ENCODE data around the gene RAB44. TPM values are rescaled to one million over a fixed set of nuclear protein-coding genes. Genes with fewer than 3 reads are reported as not detected.

RAB44 gene
- total RNA-seq, 2 donors from 2014 or later, result 0.14 to 0.45 TPM

- no peaks in the 10 kb centered on the region for H3K9me3 ChIP-seq
- no peak for TF ChIP-seq POLR2A (IDR thresholded peaks at IDR 0.05)
- no peak for TF ChIP-seq POLR2AphosphoS5 (IDR thresholded peaks at IDR 0.05)
- TF ChIP-seq CTCF (IDR thresholded peaks at IDR 0.05), result no peak
- no peaks in the 10 kb centered on the region for H3K27me3 ChIP-seq (replicated peaks; ENCODE audit: insufficient read depth)
- WGBS, result 82% methylated on average over 11 of the region's 11 CpGs
- intact Hi-C loops (cut with DNase I), result no loop called here
- no peak overlapping the region for H3K4me3 ChIP-seq
- H3K27ac ChIP-seq, result no peak overlapping the region
- DNase-seq (ENCODE audit: low spot score), result no peak
- H3K36me3 ChIP-seq, result no peaks in the 10 kb centered on the region
- H3K4me1 ChIP-seq (replicated peaks), result no peaks in the 10 kb centered on the region
Measured at GRCh38 chr6:36728289-36729160, 30.9 kb downstream of the RAB44 start.

DNA sequence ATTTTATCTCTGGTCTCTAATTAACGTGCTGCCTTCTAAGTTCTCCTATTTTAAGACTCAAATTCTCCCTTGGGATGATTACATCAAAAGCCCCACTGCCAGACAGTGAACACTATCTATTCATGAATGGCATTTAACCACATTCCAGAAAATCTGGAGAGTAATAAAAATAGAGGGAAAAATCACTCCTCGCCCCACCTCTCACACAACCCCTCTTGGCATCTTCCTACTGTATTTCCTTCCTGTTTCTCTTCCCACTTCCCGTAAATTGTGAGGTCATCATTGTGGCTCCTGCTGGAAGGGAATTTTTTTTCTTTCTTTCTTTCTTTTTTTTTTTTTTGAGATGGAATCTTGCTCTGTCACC lies 31.5 kb downstream of the RAB44 start:
- WGBS, result 47% methylated on average over 3 of the region's 3 CpGs
- no peak for TF ChIP-seq CTCF (IDR thresholded peaks at IDR 0.05)
- no peak for TF ChIP-seq POLR2A (IDR thresholded peaks at IDR 0.05)
- TF ChIP-seq POLR2AphosphoS5 (IDR thresholded peaks at IDR 0.05), result no peak
- Histone ChIP-seq H3K9me3 (no peaks in the 10 kb centered on the region), H3K36me3 (no peaks in the 10 kb centered on the region), H3K4me1 (replicated peaks) (no peaks in the 10 kb centered on the region), H3K27me3 (replicated peaks; ENCODE audit: insufficient read depth) (no peaks in the 10 kb centered on the region), H3K27ac (no peak overlapping the region), H3K4me3 (no peak overlapping the region)
- DNase-seq (ENCODE audit: low spot score), result no peak
- intact Hi-C loops (cut with DNase I), result no loop called here

DNA sequence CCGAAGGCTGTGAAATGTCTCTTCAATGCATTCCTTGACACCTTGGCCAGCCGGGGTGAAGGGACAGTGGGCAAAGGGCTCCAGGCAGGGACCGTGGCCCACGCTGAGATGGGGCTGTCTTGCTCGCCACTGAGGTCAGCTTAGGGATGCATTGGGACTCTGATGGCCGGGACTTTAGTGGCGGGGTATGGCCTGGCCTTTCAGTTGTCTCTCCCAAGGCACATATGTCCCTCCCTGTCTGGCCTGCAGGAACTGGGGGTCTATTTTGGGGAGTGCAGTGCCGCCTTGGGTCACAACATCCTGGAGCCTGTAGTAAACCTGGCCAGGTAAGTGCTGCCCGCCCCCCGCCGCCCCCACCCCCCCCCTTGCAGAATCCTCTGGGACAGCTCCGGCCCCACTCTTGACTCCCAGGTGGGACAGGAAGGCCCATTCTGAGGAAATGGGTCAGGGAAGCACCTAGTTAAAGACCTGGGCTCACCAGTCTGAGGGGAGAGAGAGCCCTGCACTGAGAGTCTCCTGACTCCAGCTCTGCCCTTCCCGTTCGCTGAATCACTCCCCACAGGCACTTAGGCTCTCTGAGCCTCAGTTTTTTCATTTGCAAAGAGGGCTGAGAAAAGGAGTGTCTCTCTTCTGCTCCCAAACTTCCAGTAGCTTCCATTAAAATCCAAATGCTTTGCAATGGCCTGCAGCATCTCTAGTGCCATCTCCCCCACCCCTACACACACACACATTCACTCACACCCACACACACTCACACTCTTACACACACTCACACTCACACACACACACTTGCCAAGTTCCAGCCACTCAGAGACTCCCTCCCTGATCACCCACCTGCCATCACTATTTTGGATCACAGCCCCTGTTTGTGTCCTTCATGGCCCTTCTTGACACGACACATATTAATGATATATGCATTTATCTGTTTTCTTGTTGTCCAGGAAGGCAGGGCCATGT lies 33.1 kb downstream of the RAB44 start:
- no peaks in the 10 kb centered on the region for H3K27me3 ChIP-seq (replicated peaks; ENCODE audit: insufficient read depth)
- DNase-seq (ENCODE audit: low spot score), result no peak
- 88% methylated on average over 15 of the region's 15 CpGs for WGBS
- TF ChIP-seq POLR2AphosphoS5 (IDR thresholded peaks at IDR 0.05) (no peak), CTCF (IDR thresholded peaks at IDR 0.05) (no peak), POLR2A (IDR thresholded peaks at IDR 0.05) (no peak)
- intact Hi-C loops (cut with DNase I), result no loop called here
- no peak overlapping the region for H3K27ac ChIP-seq
- no peak overlapping the region for H3K4me3 ChIP-seq
- peaks cover 7% of the 10 kb centered on the region for H3K4me1 ChIP-seq (replicated peaks)
- no peaks in the 10 kb centered on the region for H3K36me3 ChIP-seq
- H3K9me3 ChIP-seq, result no peaks in the 10 kb centered on the region

DNA sequence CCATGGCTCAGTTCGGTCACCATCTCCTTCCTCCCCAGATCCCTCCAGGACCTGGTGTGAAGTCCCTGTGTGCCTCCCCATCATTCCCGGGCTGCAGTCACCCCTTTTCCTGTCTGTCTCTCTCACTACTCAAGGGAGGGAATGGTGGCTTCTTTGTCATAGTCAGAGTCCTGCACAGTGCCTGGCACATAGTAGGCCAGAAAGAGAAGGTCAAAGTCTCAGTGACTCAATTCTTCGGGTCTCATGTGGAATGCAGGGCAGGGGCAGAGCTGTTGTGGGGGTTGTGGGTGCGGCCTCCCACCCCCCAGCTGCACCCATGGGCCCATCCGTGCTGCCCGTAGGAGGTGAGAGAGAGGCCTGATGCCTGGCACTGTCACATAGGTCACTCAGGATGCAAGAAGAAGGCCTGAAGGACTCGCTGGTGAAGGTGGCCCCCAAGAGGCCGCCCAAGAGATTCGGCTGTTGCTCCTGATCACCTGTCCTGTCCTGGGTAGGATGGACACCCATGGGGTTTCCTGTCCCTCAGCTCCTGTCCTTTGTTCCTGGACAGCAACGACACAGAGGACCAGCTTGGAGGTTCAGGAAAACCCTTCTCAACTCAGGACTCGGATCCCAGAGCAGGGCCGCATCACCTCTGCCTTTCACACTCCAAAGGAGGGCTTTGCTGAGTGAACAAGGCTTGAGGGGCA lies 34.1 kb downstream of the RAB44 start:
- H3K27me3 ChIP-seq (replicated peaks; ENCODE audit: insufficient read depth), result no peaks in the 10 kb centered on the region
- H3K4me3 ChIP-seq, result no peak overlapping the region
- TF ChIP-seq POLR2A (IDR thresholded peaks at IDR 0.05) (no peak), CTCF (IDR thresholded peaks at IDR 0.05) (no peak), POLR2AphosphoS5 (IDR thresholded peaks at IDR 0.05) (no peak)
- intact Hi-C loops (cut with DNase I), result no loop called here
- H3K9me3 ChIP-seq, result no peaks in the 10 kb centered on the region
- DNase-seq (ENCODE audit: low spot score), result no peak
- WGBS, result 95% methylated on average over 12 of the region's 12 CpGs
- H3K27ac ChIP-seq, result no peak overlapping the region
- H3K4me1 ChIP-seq (replicated peaks), result peaks cover 11% of the 10 kb centered on the region
- no peaks in the 10 kb centered on the region for H3K36me3 ChIP-seq

All from prostate gland (tissue), 2 donors.